ENCODE data around the gene ANKRD16.

DNA sequence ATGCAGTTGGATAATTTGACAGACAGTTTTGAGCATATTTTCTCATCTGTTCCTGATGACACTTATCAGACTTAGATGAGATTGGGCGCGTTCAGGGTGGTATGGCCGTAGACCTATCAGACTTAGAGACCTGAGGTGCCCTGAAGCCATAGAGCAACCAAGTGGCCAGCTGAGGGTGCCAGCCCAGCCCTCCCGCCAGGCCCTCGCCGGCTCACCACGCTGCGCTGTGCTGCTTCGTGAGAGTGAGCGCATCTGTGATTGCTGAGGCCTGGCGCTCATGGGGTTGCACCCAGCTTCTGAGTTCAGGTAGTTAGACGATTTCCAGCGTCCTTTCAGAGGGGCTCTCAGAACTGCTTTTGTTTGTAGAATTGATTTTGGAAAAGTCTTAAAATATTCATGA lies 10.6 kb upstream of the ANKRD16 start:
- TF ChIP-seq, protein P1, sequence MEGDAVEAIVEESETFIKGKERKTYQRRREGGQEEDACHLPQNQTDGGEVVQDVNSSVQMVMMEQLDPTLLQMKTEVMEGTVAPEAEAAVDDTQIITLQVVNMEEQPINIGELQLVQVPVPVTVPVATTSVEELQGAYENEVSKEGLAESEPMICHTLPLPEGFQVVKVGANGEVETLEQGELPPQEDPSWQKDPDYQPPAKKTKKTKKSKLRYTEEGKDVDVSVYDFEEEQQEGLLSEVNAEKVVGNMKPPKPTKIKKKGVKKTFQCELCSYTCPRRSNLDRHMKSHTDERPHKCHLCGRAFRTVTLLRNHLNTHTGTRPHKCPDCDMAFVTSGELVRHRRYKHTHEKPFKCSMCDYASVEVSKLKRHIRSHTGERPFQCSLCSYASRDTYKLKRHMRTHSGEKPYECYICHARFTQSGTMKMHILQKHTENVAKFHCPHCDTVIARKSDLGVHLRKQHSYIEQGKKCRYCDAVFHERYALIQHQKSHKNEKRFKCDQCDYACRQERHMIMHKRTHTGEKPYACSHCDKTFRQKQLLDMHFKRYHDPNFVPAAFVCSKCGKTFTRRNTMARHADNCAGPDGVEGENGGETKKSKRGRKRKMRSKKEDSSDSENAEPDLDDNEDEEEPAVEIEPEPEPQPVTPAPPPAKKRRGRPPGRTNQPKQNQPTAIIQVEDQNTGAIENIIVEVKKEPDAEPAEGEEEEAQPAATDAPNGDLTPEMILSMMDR (IDR thresholded peaks at IDR 0.05), result no peak
- TF ChIP-seq EP300 (IDR thresholded peaks at IDR 0.05) (no peak), POLR2A (IDR thresholded peaks at IDR 0.05) (no peak), POLR2AphosphoS5 (IDR thresholded peaks at IDR 0.05) (no peak)
